Natural killer cell treated with Interleukin-12 subunit alpha and Interleukin-12 subunit beta and Interleukin-15 and Interleukin-18, amount 100 ng/mL, for 72 hours (primary cell): ENCODE data around the gene NBPF15. TPM values are rescaled to one million over a fixed set of nuclear protein-coding genes. Genes with fewer than 3 reads are reported as not detected.
"Not testable (repeated sequence)": the region's sequence is repeated elsewhere in the genome, so short reads cannot be mapped to it uniquely, and the experiment has no call there.

Experiments used
- ATAC-seq, 2 donors: fragments of 150-1000 bp; cut with Tn5 transposase in 1 of 2; sonication (Bioruptor Pico), chemical (Tn5 transposase) in 1 of 2; 2 replicates each; pipeline ENCODE4 v1.10.0; 2021
- DNase-seq: peaks from one replicate; pipeline ENCODE4 v3.0.0; 2022; ENCODE audit warnings: low spot score
- H3K27ac Mint-ChIP-seq, 2 donors: 1 replicate in 1 of 2; 2 replicates in 1 of 2; pipeline ENCODE4 v1.8.0; 2022; ENCODE audit warnings: mixed read lengths in 2 of 2, mild to moderate bottlenecking in 1 of 2, moderate library complexity in 1 of 2
- H3K27me3 Mint-ChIP-seq, 2 donors: 1 replicate in 1 of 2; 2 replicates in 1 of 2; pipeline ENCODE4 v1.8.0; 2022; ENCODE audit warnings: mixed read lengths in 2 of 2
- H3K36me3 Mint-ChIP-seq: one replicate; pipeline ENCODE4 v1.8.0; 2022; ENCODE audit warnings: mixed read lengths
- H3K4me1 Mint-ChIP-seq, 2 donors: 1 replicate in 1 of 2; 2 replicates in 1 of 2; pipeline ENCODE4 v1.8.0; 2022; ENCODE audit warnings: low read depth in 2 of 2, mixed read lengths in 2 of 2, mild to moderate bottlenecking in 1 of 2
- H3K4me3 Mint-ChIP-seq: one replicate; pipeline ENCODE4 v1.8.0; 2022; ENCODE audit warnings: mixed read lengths
- H3K9me3 Mint-ChIP-seq: 2 replicates; pipeline ENCODE4 v1.8.0; 2022; ENCODE audit warnings: mixed read lengths
- total RNA-seq, 2 donors: library from RNA; stranded (reverse); gene quantifications; one replicate each; pipeline ENCODE4 v1.2.3, GENCODE V29; 2022

Gene NBPF15
- total RNA-seq: 10 to 100 TPM; 29.1 to 39.6 TPM

DNA sequence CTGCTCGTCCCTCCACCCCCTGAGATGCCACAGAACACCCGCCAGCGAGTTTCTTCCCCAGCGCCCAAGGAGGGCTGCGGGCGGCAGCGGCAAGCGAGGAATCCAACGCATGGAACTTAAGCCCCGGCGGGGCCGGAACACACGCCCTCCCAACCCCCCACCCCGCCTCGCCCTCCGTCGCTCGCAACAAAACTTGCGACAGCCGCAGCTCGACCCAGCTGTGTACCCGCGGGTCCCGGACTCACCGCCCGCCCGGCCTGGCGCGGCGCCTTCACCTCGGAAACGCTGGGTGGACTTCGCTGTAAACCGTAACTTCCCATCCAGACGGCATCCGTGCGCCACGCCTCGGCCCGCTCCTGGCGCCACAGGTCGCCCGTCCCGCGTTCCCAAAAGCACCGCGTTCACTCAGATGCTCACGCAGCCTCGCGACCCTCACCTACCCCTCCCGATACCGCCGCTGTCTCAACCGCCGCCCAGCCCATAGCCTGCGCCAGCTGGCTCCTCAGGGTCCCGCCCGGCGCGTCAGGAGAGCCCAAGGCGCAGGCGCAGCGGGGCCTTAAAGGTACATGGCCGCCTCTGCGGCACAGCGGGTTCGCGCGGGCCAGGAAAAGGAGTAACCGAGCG is at the start of gene NBPF15:
Gene NBPF15, minus strand, starts transcription at position 534 of the 624 bp plus-strand sequence. CDS start 21,666 bp downstream, outside the sequence.
- H3K4me1 Mint-ChIP-seq, H3K27ac Mint-ChIP-seq, H3K27me3 Mint-ChIP-seq, H3K9me3 Mint-ChIP-seq, H3K36me3 Mint-ChIP-seq: not testable (repeated sequence)
- ATAC-seq (peak; percentile 93 to 97), DNase-seq (peak; percentile 65)
- peak within 1 kb of the TSS; percentile 84 for H3K4me3 Mint-ChIP-seq

- H3K4me3 Mint-ChIP-seq, H3K27ac Mint-ChIP-seq, ATAC-seq, H3K4me1 Mint-ChIP-seq, H3K36me3 Mint-ChIP-seq, DNase-seq, H3K9me3 Mint-ChIP-seq, H3K27me3 Mint-ChIP-seq: not testable (repeated sequence)
Observed at GRCh38 chr1:144496429-144496828, 35.0 kb upstream of the NBPF15 start.

- not testable (repeated sequence) for H3K4me1 Mint-ChIP-seq, H3K9me3 Mint-ChIP-seq, H3K27me3 Mint-ChIP-seq, DNase-seq, ATAC-seq, H3K27ac Mint-ChIP-seq, H3K36me3 Mint-ChIP-seq, H3K4me3 Mint-ChIP-seq
Observed at GRCh38 chr1:144494130-144494529, 32.7 kb upstream of the NBPF15 start.

GRCh38 chr1:144490394-144490793 is 28.9 kb upstream of the NBPF15 start:
- H3K4me3 Mint-ChIP-seq, H3K27me3 Mint-ChIP-seq, H3K27ac Mint-ChIP-seq, H3K9me3 Mint-ChIP-seq, H3K4me1 Mint-ChIP-seq, H3K36me3 Mint-ChIP-seq, ATAC-seq, DNase-seq: not testable (repeated sequence)

GRCh38 chr1:144487002-144487401 is 25.5 kb upstream of the NBPF15 start:
- H3K9me3 Mint-ChIP-seq, ATAC-seq, H3K4me3 Mint-ChIP-seq, H3K36me3 Mint-ChIP-seq, H3K27me3 Mint-ChIP-seq, DNase-seq, H3K4me1 Mint-ChIP-seq, H3K27ac Mint-ChIP-seq: not testable (repeated sequence)

DNA sequence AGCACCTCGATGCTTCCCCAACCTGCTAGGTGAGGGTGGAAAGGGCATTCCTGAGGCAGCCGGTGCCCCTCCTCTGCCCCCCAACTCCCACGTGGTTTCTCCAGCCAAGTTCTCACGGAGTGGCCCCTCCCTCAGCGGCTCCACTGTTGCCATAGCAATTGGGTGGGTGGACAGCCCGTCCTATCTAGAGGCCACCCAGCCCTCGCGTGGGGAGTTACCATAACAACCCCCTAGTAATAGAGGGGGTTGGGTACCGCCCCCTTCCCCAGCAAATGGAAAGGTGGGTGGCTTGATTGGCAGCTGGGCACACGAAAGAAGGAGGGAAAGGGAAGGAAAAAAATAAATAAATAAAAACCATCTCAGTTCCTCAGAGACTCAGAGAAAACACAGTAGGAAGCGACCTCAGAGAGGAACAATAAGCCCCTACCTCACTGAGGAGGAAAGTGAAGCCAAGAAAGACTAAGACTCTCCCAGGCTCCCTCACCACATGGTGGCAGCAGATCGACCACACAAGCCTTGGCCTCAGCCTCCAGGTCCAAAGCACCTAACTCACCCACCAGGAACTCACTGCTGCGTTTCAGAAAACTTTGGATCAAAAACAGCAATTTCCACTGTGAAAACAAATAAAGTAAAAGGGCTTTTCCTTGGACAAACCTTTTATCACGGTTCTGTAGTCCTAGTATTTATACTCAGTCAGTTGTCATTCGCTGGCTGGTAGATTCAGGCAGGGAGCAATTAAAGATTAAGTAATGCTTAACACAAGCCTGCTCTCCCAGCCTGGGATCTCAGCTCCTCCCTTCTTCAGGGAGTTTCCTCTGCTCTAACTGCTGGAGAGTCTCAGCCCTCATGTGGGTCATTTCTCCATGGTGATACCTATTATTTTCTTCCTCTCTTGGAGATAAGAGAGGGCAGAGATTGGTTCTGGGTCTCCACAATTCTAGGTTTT is 23.9 kb upstream of the NBPF15 start:
- not testable (repeated sequence) for H3K4me3 Mint-ChIP-seq, H3K9me3 Mint-ChIP-seq, H3K4me1 Mint-ChIP-seq, H3K36me3 Mint-ChIP-seq, H3K27ac Mint-ChIP-seq, ATAC-seq, DNase-seq, H3K27me3 Mint-ChIP-seq

GRCh38 chr1:144473897-144474296 is 12.4 kb upstream of the NBPF15 start:
- H3K4me3 Mint-ChIP-seq, H3K36me3 Mint-ChIP-seq, H3K27me3 Mint-ChIP-seq, H3K9me3 Mint-ChIP-seq, DNase-seq, ATAC-seq, H3K4me1 Mint-ChIP-seq, H3K27ac Mint-ChIP-seq: not testable (repeated sequence)

DNA sequence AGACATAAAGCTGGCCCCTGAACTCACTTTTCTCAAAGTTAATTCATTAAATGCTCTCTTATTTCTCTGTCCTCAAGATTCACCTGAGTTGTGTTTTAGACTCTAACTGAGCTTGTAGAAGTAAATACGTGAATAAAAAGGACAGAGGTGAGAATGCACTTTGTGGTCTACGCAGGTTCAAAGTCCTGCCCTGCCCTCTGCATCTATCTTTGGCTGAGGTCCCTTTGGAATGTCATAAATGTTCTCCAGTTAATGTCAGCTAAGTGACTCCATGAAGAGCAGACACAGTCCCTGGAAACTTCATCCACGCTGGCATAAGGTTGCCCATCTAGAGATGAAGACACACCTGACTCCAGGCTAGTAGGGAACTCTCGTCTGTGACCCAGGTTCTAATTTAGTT is 10.0 kb upstream of the NBPF15 start:
- not testable (repeated sequence) for H3K27me3 Mint-ChIP-seq, H3K27ac Mint-ChIP-seq, H3K4me3 Mint-ChIP-seq, DNase-seq, ATAC-seq, H3K9me3 Mint-ChIP-seq, H3K36me3 Mint-ChIP-seq, H3K4me1 Mint-ChIP-seq

- ATAC-seq, H3K9me3 Mint-ChIP-seq, H3K27ac Mint-ChIP-seq, H3K4me1 Mint-ChIP-seq, DNase-seq, H3K36me3 Mint-ChIP-seq: not testable (repeated sequence)
- peaks cover 6 to 12% of the 10 kb centered on the region in 2 donors for H3K27me3 Mint-ChIP-seq
- H3K4me3 Mint-ChIP-seq: peak overlapping the region; percentile 84
Observed at GRCh38 chr1:144461778-144462177, 309 bp upstream of the NBPF15 start.

- not testable (repeated sequence) for H3K4me1 Mint-ChIP-seq, H3K9me3 Mint-ChIP-seq, H3K27ac Mint-ChIP-seq, H3K27me3 Mint-ChIP-seq, DNase-seq, H3K4me3 Mint-ChIP-seq, H3K36me3 Mint-ChIP-seq
- ATAC-seq: peak; percentile 74 to 80
Observed at GRCh38 chr1:144460686-144461085, 783 bp downstream of the NBPF15 start.

- not testable (repeated sequence) for H3K36me3 Mint-ChIP-seq, H3K27me3 Mint-ChIP-seq, H3K4me3 Mint-ChIP-seq, H3K9me3 Mint-ChIP-seq, ATAC-seq, H3K4me1 Mint-ChIP-seq, H3K27ac Mint-ChIP-seq
- DNase-seq: peak; percentile 56
Observed at GRCh38 chr1:144442402-144442801, 19.1 kb downstream of the NBPF15 start.

- H3K27ac Mint-ChIP-seq: not testable (repeated sequence)
Observed at GRCh38 chr1:144439737-144440136, 21.7 kb downstream of the NBPF15 start.

DNA sequence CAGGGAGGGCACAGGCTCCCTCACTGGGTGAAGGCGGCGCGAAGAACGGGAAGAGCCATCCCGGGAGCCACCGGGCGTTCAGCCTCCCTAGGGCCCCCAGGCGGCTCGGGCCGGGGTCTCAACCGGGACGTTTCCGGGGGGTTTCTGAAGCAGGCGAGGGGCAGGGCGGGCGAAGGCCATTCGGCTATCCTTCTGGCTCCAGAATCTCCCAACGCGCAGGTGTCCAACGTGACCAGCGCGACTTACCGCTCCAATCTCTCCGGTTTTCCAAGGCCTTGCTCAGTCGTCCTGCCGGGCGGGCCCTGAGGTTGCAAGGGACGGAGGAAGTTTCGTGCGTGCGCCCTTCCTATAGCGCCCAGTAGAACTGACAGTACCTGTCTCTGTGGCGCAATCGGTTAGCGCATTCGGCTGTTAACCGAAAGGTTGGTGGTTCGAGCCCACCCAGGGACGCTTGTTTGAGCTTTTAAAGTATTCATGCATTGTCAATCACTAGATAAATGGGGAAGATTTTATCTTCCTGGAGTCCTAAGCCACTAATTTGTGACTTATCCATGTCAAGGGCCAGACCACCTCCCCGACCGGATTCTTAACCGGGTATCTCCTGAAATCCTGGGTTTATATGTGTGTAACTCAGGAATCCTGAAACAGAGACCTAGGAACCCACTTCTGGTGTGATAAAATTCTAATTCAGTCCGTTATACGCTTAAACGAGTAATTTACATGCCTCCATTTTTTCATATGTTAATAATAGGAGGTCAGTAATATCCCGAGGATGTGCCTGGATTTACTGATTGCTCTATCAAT is 42.4 kb downstream of the NBPF15 start:
- H3K27me3 Mint-ChIP-seq, H3K9me3 Mint-ChIP-seq, H3K36me3 Mint-ChIP-seq, H3K4me1 Mint-ChIP-seq, ATAC-seq: not testable (repeated sequence)
- peak overlapping the region in 1 of 2 donors; percentile 82 for H3K27ac Mint-ChIP-seq
- H3K4me3 Mint-ChIP-seq: peak overlapping the region; percentile 69
- DNase-seq: peak; percentile 59

More at GRCh38 chr1:144439737-144440136, 21.7 kb downstream of the NBPF15 start:
- H3K9me3 Mint-ChIP-seq, ATAC-seq, H3K4me1 Mint-ChIP-seq, H3K27me3 Mint-ChIP-seq, DNase-seq, H3K4me3 Mint-ChIP-seq, H3K36me3 Mint-ChIP-seq: not testable (repeated sequence)
